Right forelimb (tissue), 1 donor: ENCODE results near the gene HPCA.

Experiments
- DNase-seq: peaks from one replicate; pipeline ENCODE4 v3.0.0-alpha.2; 2018

HPCA gene

GRCh38 chr1:32937061-32937460, 50.8 kb downstream of the HPCA start:
- no peak for DNase-seq

- peak; percentile 56 for DNase-seq
Observed at GRCh38 chr1:32939655-32940371, 53.5 kb downstream of the HPCA start.

DNA sequence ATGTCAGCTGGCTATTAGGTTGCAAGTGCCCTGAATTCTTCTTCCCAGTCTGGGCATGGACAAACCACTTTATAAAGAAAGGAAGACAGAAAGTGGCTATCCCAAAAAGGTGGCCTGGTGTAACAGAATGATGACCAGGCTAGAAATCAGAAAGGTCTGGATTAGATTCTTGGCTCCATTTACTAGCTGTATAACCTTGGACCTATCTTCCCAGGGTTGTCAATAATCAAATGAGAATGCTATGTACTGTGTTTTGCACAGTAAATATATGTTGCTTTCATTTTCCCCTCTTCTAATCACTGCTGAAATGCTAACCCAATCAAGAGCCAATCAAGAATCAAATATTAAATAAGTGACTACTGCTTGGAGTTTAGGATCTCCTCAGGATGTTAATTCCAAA, 57.9 kb downstream of the HPCA start:
- DNase-seq = no peak
